ENCODE results near the gene PAPPA2.

GRCh38 chr1:176770066-176770465 lies 307.1 kb downstream of the PAPPA2 start:
- TF ChIP-seq CTCF (IDR thresholded peaks at IDR 0.05) (no peak), EP300 (IDR thresholded peaks at IDR 0.05) (no peak), POLR2AphosphoS5 (IDR thresholded peaks at IDR 0.05) (no peak), POLR2A (IDR thresholded peaks at IDR 0.05) (no peak)
